Measurements from ENCODE around the gene MEI4.
"Not testable (repeated sequence)": the region's sequence is repeated elsewhere in the genome, so short reads cannot be mapped to it uniquely, and the experiment has no call there.

MEI4 gene

DNA sequence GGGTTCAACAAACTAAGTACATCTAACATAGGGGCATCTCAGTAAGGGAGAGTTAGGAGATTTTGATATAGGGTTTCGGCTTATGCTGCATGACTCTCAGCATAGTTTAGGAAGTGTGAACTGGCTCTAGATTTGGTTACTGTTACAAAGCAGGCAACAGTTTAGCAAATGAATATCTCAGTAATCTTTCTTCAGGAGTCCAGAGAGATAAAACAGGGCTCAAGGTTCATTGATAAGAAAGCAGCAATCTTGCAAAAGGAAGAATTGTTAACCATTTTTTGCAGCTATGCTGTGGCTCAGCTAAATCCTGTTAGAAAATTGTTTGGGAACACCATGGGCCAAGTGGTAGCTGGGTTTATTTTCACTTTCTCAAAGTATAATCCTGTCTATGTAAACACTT lies 161.3 kb downstream of the MEI4 start:
- no peak for DNase-seq

DNA sequence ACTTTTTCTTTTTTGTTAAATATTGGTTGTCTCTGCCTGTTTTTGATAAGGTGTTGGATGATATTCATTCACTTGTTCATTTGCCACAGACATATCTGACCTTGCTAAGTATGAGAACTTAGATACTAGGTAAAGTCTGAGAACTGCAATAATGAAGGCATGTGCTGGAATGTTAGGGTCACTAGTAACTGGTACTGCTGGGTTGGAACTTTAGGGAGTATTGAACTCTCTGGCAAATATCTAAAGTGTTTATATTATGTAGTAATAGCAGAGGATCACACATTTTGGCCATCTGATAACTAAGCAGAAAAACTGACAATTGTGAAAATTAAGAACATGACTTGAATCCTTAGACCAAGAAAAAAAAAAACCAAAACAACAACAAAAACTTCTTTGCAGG lies 162.7 kb downstream of the MEI4 start:
- no peak for DNase-seq

GRCh38 chr6:77816766-77817270 lies 164.0 kb downstream of the MEI4 start:
- no peak for DNase-seq

DNA sequence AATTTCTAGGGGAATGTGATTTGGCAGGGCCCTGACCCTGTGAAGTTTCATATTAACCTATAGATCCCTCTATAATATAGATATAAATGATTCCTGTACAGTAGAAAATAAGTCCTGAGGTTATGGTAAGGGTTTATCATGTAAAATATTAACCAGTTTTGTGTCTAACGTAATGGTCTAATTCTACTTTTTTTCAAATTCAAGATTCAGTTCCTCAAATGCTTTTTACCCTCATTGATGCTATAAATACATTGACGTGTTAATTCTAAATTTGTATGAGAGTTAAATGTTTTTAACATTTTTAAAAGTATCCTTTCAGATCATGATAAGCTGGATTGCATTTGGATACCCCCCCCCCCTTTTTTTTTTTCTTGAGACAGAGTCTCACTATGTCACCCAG lies 169.4 kb downstream of the MEI4 start:
- no peak for DNase-seq

DNA sequence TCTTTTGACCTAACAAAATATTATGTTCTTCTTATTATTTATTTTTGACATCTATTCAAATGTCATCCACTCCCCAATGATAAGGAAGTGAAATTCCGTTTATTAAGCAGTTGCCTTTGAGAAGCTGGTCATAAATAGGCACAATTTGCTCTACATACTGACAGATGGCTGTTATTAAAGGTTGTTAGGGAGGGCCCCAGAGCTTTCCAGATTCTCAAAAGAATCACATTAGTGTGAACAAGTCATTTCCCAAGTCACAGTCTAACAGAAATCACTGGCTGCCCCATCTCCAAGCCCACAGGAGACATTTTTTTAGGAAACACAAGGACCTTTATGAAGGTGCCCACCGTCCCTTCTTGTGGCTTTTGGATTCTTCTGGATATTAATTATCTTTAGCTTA lies 172.4 kb downstream of the MEI4 start:
- DNase-seq = no peak

DNA sequence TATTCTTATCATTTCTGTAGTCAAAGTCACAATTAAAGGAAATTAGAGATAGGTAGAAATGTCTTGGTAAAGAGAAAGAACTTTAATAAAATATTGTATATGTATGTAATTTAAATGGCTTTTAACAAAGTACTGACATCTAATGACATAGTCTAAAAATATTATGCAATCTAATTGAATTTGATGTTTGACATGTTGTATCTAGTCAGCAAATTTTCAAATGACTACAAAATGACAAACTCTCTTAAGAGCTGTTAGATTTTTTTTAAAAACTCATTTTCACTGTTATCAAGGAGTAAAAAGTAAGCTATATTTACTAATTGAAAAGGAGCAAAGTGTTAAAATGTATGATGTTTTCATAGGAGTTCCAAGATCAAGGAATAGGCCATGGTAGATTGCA lies 176.9 kb downstream of the MEI4 start:
- DNase-seq = no peak

DNA sequence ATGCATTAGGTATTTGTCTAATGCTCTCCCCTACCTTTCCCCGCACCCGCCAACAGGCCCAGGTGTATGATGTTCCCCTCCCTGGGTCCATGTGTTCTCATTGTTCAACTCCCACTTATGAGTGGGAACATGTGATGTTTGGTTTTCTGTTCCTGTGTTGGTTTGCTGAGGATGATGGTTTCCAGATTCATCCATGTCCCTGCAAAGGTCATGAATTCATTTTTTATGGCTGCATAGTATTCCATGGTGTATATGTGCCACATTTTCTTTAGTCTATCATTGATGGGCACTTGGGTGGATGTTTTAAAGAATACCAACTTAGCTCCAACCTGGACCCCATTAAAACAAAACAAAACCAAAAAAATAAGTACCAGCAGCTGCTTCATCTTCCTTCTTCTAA lies 180.9 kb downstream of the MEI4 start:
- not testable (repeated sequence) for DNase-seq

GRCh38 chr6:77834591-77834996 lies 181.8 kb downstream of the MEI4 start:
- no peak for DNase-seq

DNA sequence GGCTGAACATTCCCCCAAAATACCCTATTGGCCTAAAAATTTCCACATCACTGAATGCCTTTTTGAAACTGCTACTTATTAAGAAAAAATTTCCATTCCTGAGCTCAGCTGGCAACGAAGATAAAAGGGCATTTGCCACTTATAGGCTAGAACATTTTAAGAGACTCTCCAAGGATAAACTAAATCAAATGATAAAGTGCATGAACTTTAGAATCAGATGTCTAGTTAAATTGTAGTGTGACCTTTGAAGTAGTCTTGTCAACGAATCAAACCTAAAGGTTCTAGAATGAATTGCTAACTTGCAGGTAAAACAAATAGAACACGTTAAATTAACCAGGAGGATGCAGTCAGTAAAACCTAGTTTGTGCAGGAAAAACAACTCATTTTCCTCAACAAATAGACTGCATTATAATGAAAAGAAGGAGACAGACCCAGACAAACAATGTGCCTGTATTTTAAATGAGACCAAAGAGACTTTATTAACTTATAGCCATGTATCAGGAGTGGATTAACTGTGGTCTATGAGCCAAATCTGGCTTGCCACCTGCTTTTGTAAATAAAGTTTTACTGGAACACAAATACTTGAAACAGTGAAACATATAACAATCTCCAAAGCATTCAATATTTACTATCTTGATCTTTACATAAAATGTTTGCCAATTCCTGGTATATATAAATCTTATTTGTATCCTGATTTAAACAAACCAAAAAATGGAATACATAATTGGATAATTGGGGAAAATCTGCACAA lies 184.4 kb downstream of the MEI4 start:
- DNase-seq = no peak

- no peak for DNase-seq
Measured at GRCh38 chr6:77839292-77839691, 186.5 kb downstream of the MEI4 start.

DNA sequence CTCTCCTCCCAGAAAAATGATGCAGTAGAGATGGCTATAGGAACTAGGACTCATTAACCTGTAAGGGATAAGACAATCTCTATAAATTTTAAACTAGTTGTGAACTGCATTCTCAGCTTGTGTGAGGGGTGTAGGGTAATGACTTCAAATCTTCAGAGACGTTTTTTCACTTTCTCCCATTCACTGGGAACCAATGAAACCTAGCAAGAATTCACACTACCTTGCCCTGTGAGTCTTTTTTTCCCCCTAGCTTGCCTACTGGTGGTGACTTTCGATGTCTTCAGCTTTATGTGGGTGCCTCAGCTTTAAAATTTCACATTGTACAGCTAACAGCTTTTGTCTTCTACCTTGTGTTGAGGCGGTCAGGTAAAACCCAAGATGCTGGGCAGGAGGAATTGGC lies 192.0 kb downstream of the MEI4 start:
- no peak for DNase-seq

DNA sequence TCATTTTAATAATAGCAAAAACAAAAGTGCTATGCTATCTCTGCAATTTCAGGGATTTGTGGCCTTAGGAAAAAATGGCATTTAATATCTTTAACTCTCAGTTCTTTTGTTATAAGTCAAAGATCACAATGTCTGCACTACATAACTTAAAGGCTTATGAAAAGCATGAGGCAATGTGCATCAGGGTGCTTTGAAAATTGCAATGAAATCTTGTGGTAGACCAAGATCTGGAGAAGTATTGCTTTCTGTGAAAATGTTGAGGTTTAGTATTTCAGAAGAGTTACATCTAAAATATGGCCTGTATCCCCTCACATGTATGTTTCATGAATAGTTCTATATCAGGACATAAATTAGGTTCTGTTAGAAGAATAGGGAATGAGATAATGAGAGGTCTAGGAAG lies 200.6 kb downstream of the MEI4 start:
- no peak for DNase-seq

DNA sequence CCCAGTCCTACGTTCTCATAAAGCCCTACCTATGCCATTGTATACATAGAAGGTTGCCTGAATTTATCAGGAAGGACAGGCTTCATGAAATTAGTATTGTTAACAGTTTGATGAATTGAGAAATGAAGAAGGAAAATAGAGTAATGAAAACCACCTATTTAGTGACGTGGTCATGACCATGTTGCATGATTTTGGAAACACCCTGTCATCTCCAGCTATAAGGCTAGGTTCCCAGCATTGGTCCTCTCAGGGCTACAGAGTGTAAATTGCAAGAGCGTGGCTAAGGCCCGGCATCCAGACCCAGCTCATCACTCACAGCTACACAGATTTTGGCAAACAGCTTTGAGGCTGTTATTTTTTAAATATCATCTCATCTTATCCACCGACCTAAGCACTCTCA lies 203.6 kb downstream of the MEI4 start:
- no peak for DNase-seq

GRCh38 chr6:77857421-77857820 lies 204.6 kb downstream of the MEI4 start:
- no peak for DNase-seq

DNA sequence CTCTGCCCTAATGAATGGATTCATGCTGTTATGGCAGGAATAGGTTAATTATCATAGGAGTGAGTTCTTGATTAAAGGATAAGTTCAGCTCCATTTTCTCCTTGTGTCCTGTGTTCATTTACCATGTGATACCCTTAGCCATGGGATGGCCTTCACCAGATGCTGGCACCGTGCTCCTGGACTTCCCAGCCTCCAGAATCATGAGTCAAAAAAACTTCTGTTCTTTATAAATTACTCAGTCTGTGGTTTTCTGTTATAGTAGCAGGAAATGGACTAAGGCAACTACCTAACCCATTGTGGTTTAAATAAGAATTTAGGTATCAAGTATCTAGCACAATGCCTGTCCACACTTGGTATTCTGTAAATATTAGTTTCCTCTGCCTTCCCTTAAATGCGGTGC lies 223.5 kb downstream of the MEI4 start:
- no peak for DNase-seq

GRCh38 chr6:77879527-77879926 lies 226.7 kb downstream of the MEI4 start:
- no peak for DNase-seq

- no peak for DNase-seq
Measured at GRCh38 chr6:77880501-77880900, 227.7 kb downstream of the MEI4 start.

- DNase-seq = no peak
Measured at GRCh38 chr6:77883851-77884250, 231.0 kb downstream of the MEI4 start.

GRCh38 chr6:77893391-77893790 lies 240.6 kb downstream of the MEI4 start:
- no peak for DNase-seq

- no peak for DNase-seq
Measured at GRCh38 chr6:77906070-77906469, 253.2 kb downstream of the MEI4 start.

GRCh38 chr6:77910826-77911225 lies 258.0 kb downstream of the MEI4 start:
- no peak for DNase-seq

DNA sequence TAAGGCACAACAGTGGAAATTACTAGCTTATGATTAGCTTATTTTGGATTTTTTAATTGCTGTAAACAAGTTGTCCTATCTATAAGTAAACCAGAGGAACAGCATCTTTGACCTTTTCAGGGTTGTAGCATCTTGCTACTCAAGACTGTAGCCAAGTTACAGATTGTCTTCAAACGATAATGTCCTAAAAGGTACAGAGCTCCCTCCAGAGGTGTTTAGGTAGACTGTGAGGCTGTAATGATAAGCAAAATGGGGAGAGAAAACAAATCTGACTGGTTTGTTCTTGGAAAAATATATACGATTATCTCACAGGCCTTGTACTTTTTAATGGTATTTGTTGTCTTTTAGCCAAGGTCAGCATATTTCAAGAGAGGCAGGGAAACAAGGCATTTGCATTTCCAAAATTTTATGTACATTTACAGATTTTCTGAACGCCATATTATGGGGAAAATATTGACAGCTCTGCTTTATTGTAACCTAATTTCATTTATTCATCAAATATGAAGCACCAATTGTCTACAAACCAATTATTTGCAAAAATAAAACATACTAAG lies 273.4 kb downstream of the MEI4 start:
- no peak for DNase-seq

DNA sequence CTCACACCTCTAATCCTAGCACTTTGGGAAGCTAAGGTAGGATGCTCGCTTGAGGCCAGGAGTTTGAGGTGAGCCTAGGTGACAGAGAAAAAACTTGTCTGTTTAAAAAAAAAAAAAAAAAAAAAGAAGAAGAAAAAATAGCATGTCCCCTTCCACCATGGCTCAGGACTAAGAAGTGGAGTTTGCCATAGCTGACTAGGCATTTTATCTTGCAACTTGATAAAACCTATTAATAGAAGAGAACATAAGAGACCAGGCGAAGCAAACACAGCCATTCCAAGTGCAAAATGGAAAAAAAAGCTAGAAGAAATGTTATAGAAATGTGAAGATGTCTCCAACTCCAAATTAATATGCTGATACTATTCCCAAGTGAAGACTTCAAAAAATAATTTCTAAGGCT lies 277.5 kb downstream of the MEI4 start:
- no peak for DNase-seq

- no peak for DNase-seq
Measured at GRCh38 chr6:77930952-77931351, 278.1 kb downstream of the MEI4 start.

Measured in hypothalamus (tissue), 51 donors.